GM19324 (cell line): Measurements from ENCODE around the gene PDE4D.

Source experiments
- ATAC-seq: cut with Tn5 transposase; IDR thresholded peaks from one replicate; pipeline ENCODE4 v1.9.1; 2021; ENCODE audit warnings: mild to moderate bottlenecking, moderate library complexity; ENCODE audit not compliant: unreplicated experiment, low FRiP score

Gene PDE4D

GRCh38 chr5:59276325-59276675 is 617.2 kb downstream of the PDE4D start:
- no peak for ATAC-seq

DNA sequence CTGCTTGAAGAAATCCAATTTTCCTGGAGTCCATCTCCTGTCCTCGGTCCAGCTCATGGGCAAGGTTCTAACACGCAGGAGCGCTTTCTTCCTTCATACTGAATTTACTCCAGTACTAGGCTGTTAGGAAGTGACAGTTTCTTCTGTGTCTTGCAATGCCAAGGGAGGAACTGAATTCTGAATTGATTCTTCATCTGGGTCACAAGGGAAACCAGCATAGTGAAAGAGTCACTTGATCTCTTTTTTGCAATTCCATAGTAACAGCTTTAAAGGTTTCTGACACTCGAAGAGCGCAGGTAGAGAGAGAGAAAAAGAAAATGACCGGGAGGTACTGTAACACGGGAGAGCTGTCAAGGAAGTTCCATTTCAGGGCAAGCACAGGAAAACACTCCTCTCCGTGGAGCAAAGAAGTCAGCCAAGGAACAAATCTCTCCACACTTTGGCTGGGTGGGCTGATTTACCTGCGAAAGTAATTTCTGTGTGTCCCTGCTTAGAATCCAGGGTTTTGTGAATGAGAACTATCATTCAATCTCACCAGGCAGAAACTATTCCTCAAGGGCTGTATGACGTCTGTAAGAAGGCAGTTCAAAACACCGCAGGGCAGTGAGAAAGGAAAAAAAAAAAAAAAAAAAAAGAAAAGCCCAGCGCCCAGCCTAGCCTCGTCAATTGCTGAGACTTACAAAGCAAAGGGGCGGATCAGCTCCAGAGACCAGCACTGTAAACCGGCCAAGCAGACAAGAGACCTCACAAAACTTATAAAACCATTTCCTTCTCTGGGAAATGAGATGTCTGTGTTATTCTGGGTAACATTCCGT is 617.8 kb downstream of the PDE4D start:
- no peak for ATAC-seq

DNA sequence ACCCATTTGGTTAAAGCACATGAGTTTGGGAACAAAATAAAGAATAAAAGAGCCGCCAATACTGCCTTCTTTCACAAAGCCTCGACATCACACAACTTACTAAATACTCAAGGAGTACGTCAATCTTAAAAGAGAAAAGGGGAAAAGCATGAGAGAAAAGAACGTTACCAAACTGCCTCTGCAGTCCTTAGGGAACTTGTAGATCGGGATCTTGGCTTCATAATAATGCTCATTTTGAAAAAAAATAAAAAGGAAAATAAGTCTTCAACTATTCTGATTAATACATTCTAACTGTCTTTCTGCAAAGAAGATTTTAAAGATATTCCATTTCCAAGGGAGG is 618.4 kb downstream of the PDE4D start:
- ATAC-seq = no peak

DNA sequence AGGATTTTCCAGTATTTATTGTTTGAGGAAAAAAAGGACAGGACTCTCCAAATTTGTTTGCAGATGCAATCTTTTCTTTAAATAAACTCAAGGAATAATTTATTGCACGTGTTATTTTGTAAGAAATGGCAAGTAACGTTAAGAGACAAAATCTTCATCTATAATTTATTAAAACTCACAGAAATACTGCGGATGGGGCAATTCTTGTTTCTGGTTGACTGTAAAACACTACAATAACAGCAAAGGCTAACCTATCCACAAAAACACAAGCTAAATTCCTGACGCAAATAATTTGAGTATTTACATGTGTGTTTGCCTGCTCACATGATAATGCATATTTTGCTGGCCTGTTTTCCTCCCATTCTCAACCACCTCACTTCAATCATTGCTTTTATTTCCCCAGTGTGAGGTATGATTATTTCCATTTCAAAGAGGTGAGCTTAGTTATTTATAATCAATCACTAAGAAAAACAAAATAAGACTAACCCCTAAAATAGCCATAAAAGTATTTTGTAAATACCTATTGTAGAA is 619.4 kb downstream of the PDE4D start:
- ATAC-seq = no peak

DNA sequence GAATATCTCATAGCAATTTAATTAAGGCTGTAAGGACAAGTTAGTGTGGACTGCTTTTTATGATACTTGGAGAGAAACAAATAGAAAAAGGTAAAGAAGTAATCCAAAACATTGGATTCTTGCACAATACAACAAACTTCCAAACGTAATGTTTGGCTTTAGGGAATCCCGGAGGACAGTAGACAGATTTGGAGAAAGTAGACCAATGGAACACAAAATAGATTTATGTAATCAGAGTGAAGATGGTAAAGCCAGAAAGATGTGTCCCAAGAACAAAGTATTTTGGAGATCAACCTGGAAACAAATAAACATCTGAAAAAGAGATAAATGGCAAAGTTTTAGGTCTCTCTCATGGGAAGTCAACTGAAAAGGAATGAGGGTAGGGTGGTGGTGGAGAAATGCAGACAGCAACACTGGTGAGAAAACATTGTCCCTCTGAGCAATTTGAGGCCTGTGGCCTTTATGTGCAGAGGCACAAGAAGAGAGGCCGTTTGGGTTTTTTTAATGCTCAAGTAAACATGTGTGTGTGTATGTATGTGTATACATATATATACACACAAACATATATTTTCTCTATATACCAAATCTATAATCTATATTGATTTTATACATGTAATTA is 620.6 kb downstream of the PDE4D start:
- ATAC-seq = no peak

DNA sequence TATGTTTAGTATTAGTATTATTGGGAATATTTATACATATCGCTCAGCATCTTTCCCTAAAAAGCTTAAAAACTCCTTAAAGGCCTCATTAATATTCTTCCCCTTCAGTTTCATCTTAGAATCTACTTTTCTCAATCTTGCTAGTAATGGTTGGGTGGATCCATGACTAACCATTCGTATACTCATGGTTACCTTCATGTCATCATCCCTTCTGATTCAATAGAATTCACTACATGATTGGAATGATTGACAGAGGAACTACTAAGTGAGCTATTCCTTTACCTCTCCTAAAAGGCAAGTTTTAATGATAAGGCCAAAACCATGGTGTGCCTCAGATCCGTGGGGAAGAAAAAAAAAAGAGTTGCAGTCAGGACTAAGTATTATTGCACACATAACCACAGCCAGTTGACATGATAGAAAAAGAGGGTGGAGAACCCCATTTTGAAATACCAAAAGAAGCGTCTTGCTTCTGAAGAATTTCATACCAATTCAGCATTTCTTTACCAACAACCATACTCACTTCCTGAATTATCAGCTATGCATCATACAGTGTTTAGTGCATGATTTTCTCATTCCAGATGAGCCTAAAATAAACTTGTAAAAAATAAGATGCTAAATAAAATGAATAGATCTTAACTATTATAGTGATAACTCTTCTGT is 624.6 kb downstream of the PDE4D start:
- ATAC-seq = no peak

DNA sequence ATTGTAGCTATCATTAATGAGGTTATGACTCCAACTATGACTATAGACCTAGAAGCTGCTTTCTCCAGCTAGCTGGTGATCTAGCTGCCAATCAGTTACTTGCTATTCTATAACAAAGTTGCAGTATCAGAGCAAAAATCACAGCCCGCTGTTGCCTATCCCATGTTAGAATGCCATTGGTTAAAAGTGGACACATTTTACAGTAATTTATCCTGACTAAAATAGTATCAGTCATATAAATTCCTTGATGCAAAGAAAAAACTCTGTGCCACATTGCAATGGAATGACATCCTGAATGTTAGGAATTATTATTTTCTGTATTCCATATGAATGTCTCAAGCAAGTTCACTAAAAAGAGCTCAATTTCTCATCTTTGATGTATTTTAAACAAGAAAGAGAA is 626.5 kb downstream of the PDE4D start:
- ATAC-seq = no peak

DNA sequence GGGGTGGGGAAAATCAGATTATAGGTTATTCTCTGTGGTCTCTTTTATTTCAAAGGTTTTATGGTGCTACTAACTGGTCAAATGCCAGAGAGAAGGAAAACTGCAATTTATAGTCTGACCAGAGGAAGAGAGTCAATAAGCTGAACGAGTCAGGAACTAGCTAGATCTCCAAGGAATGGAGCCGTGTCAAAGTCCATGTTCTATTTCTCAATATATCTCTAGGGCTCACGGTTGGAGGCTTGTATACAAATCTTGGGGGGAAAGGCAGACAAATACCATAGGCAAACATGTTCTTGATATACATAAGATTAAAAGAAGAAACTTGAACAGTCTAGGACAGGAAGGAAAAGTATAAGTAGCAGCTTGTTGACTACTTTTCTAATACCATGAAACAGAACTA is 627.1 kb downstream of the PDE4D start:
- no peak for ATAC-seq

DNA sequence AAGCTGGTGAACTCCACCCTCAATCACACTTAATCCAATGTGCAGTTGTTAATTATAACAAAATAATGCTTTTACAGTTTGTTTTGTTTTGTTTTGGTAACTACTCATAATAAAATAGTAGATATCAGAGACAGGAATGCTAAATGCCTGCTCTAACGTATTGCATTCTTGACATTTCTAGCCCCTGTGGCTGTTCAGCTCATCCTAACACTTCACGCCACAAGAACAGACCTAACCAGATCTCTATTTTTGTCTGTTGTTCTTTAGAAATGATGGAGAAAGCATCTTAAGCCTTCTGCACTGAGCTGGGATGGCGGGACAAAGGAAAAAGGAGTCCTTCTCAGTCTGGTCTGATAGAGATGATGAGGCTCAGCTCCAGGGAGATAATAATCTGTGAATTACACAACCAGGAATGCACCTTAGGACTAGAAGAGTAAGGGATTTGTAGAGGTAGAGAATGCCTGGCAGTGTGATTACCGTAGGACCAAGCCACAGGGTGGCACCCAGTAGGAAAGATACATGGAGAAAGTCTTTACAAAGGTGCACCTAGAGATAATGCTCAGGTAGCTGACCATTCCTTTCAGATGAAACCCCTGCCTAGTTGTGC is 628.8 kb downstream of the PDE4D start:
- ATAC-seq = no peak

- ATAC-seq = no peak
These were observed 629.5 kb downstream of the PDE4D start for GRCh38 chr5:59264013-59264412.

GRCh38 chr5:59261969-59262368 is 631.6 kb downstream of the PDE4D start:
- no peak for ATAC-seq

DNA sequence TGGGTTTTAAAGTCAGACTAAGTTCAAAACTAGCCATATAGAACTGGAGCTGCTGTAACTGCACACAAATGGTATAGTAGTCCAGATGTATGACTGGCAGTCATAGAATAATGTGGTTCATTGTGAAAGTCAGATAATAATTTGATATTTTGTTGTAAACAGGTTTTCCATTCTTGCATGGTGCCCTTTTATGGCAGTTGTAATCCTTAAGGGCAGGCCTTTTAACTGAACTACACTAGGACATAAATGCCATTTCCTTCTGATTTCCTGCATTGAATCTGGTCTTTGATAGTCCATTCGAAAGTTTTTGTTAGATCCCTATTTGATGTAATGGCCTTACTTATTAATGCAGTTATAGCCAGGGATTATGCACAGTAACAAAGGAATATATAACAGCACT is 632.6 kb downstream of the PDE4D start:
- ATAC-seq = no peak

DNA sequence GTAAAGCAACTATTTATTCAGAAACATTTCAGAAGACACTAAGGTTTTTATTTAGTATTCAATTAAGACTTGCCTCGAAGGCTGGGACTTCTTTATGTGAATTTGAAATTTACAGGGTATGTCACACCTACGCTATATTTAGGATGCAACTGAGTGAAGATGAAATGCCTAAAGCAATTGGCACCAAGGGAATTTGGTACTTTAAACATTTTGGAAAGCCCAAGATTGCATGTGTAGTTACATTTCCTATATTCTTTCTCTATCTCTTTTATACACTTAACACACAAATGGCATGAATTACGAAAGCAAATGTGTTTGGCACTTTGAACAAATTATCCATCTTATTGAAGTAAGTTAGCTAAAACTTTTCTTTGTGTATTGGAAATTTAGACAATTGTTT is 633.3 kb downstream of the PDE4D start:
- no peak for ATAC-seq

DNA sequence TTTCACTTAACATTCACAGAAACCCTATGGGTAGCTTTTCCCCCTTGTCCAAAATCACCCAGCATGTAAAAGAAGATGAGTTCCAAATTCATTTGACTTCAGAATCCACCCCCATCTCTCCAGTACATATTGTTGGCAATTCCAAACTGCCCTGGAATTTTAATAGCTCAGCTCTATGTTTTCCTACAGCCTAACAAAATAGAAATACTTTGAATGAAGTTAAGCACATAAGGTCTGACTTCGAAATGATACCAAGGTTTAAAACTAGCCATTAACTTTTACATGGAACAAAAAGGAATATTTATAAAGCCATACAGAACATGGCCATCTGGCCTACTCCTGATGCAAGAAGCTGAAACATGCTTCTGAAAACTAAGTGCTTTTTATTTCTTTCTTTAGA is 634.3 kb downstream of the PDE4D start:
- no peak for ATAC-seq

GRCh38 chr5:59257488-59258400 is 635.8 kb downstream of the PDE4D start:
- no peak for ATAC-seq

DNA sequence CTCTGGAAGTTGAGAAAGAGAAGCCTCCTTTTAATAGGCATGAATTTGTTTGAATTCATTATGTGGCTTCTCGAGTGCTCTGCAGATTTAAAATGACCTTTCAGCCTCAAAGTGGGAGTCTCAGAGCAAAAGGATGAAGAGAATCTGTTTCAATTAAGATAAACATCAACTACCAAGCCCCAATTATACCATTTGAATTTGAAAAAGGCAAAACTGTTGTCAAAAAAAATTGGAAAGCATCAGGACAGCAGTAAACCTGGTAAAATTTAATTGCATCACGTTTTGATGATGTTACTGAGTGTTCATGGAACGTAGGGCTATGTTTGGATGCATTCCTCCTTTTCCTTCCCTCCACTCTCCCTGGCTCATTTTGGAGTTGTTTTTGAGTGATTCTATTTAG is 637.2 kb downstream of the PDE4D start:
- no peak for ATAC-seq

- no peak for ATAC-seq
These were observed 639.4 kb downstream of the PDE4D start for GRCh38 chr5:59254055-59254687.

GRCh38 chr5:59253625-59254024 is 639.9 kb downstream of the PDE4D start:
- ATAC-seq = no peak

GRCh38 chr5:59251627-59252026 is 641.9 kb downstream of the PDE4D start:
- no peak for ATAC-seq

GRCh38 chr5:59249726-59250125 is 643.8 kb downstream of the PDE4D start:
- no peak for ATAC-seq
